HG02678 (cell line): ENCODE data around the gene COA6.

Experiments
- ATAC-seq: cut with Tn5 transposase; IDR thresholded peaks from one replicate; pipeline ENCODE4 v1.9.1; 2021; ENCODE audit warnings: mild to moderate bottlenecking, moderate library complexity; ENCODE audit not compliant: unreplicated experiment

The COA6 gene

DNA sequence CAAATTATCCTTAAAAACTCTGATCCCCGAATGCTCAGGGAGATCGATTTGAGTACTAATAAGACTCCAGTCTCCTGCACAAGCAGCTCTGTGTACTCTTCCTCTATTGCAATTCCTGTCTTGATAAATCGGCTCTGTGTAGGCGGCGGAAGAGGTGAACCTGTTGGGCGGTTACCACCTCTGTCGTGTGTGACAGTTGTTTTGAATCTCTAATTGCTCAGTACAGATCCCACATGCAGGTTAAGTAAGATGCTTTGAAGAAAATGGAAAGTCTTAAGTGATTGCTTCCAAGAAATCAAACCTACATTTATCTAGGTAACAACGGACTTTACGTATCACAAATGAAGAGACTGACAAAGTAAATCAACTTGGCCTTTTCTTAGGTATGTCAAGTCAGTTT, 35.5 kb downstream of the COA6 start:
- ATAC-seq, result no peak

DNA sequence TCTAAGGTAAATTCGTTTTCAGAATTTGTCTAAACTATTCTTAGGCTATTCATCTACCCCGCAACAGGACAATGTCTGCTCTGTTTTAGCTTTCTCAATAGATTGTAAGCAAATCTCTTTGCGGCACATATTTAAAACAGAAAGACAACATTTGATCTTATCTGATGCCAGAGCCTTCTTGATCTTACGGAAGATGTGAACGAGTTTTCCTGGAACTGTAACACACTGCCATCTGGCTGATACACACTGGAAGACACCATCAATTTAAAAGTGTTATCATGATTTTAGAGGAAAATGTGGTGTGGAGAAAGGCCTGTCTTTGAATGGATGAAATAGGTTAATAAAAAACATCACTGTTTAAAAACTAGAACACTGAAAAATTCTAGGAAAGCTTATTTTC, 36.1 kb downstream of the COA6 start:
- no peak for ATAC-seq

- no peak for ATAC-seq
These were observed 39.6 kb downstream of the COA6 start for GRCh38 chr1:234412830-234413229.

DNA sequence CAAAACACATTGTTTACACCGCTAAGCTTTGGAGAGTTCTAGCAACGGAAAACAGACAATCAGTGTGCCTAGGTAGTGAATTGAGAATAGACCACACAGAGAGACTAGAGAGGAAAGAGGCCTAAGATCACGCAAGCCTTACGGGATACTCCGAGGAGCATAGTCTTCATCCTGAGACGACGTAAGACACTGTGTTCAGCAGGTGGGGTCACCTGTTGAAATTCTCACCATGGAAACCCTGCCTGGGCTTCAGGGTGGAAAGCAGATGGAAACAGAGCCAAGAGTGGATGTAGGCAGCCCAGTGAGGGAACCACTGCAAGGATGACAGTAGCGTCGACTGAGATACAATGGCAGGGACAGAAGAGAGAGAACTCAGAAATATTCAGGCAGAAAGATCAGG, 40.2 kb downstream of the COA6 start:
- no peak for ATAC-seq

DNA sequence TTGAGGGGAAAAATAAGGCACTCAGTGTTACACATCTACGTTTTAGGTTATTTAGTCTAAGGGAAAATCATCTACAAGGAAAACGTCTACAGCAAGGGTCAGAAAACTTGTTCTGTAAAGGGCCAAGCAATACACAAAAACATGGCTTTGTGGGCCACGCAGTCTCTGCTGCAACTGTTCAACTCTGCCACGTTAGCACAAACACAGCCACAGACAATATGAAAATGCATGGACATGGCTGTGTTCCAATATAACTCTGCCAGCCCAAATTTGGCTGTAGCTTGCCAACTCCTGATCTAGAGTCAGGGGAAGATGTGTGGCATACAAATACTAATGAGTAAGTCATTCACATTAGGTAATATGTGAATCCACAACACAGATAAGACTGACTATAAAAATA, 40.7 kb downstream of the COA6 start:
- no peak for ATAC-seq

DNA sequence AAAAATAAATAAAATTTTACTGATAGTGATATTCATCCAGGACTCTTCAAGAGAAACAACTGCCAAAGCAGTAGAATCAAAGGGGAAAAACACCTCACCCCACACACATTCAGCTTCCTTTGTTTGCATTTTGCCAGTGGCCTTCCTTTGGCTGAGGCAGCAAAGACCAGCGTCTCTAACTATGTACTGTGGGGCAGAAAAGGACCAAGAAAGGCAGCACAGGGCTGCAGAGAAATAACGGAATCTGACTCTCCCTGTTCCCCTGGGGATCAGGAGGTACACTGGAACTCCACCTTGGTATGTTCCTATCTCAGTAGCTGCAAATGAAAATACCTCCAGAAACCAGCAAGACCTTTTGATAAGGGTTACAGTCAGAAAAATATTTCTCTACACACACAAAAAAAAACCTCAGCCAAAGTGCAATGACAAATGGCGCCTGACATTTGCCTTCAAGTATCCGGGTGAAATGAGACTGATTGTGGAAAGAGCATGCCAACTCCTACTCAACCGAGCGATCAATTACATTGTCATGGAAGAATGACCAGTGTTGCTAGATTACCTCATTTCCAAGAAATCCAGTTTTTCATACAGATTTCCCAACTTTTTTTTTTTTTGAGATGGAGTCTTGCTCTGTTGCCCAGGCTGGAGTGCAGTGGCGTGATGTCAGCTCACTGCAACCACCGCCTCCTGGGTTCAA, 54.8 kb downstream of the COA6 start:
- no peak for ATAC-seq

DNA sequence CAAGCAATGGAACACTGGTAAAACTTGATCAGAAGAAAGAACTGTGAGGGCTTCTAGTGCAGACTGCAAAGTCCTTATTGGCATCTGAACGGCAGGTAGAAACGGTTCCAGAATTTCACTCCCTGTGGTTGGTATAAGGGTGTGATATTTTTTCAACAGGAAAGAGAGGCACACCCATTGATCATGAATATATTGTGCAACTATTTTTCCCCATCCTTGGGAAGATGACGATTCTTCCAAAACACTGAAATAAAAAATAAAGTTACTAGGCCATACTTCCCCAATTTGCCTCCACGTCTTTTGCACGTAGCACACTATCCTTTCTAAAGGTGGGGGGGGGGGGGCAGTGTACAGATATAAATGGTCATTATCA, 56.2 kb downstream of the COA6 start:
- ATAC-seq, result no peak

DNA sequence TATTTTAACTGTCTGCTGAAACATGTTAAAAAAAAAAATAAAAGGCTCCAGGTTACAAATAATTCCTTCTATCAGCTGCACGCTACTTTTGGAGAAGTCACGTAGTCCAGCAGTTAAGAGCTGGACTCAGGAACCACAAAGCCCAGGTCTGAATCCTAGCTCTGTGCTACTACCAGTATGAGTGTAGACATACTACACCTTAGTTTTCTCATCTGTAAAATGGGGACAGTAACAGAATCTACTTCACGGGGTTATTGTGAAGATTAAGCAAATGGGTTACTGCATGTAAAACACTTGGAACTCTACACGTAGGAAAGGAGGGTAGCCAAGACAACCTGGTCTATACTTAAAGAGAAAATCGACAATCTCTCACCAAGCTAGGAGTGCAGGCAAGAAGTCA, 57.4 kb downstream of the COA6 start:
- no peak for ATAC-seq

DNA sequence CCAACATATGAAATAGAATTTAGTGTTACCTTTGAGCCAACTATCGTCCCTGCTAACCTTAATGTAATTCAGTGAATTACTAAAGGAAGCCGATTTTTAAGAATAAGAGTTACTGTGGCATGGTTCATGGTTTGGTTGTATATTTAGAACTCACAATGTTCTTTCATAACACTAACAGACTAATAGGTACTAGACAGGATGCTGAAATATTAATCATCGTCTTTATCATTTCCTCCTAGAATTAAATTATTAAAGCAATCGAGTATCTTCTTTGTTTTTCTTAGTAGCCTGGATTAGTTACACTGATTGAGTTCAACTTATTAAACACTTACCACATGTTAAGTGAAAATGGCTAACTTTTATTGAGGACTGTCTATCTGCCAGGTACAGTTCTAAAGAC, 58.0 kb downstream of the COA6 start:
- no peak for ATAC-seq

GRCh38 chr1:234433563-234434285, 60.5 kb downstream of the COA6 start:
- no peak for ATAC-seq
